ENCODE data around the gene CDC42BPG.

The CDC42BPG gene

DNA sequence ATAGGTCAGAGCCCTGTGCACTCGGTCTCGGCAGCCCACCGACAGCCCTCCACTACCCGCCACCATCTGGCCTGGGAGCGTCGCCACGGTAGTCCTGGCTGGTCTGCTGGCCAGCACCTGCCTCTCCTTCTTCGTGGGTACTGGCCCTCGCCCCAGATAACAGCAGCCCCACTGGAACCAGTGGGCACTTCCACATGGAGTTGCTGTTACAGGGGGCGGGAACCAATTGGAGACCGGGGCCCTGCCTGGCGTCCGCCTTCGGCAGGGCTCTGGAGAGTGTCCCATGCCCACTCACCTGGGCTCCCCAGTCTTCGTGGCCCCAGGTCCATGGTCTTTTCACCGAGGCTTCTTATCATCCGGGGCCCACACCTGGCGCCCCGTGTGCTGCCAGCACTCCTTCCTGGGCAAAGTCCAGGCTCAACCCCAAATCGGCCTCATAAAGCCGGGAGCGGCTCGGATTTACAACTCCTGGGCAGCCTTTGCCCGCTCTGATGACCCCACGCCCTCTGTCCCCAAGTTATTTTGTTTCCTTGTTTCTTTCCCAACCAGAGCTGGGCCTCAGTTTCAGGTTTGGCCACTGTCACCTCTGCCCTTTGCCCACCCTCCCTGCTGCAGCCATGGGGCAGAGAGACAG lies 46.9 kb upstream of the CDC42BPG start:
- H3K4me3 ChIP-seq (ENCODE audit: low read length): no peak overlapping the region

GRCh38 chr11:64890522-64890939 lies 46.1 kb upstream of the CDC42BPG start:
- no peak overlapping the region for H3K23ac ChIP-seq (ENCODE audit: low read length)
- no CpG with 5 or more reads among the region's 7 CpGs for WGBS (ENCODE audit: extremely low coverage, insufficient coverage, low lambda C conversion rate)
- no peak overlapping the region for H2AK5ac ChIP-seq (ENCODE audit: low read length)
- no peak overlapping the region for H3K9ac ChIP-seq (ENCODE audit: low read length)
- H4K5ac ChIP-seq (ENCODE audit: low read length): no peak overlapping the region
- H2BK15ac ChIP-seq (replicated peaks; ENCODE audit: low read depth): no peak overlapping the region
- no peak overlapping the region for H4K8ac ChIP-seq (ENCODE audit: low read depth, low read length)
- no peak overlapping the region for H3K4ac ChIP-seq (ENCODE audit: low read depth, low read length)
- H3K27me3 ChIP-seq (ENCODE audit: insufficient read depth, low read length, poor library complexity): no peaks in the 10 kb centered on the region
- no peak overlapping the region for H2BK120ac ChIP-seq (ENCODE audit: low read depth, low read length)
- H3K79me2 ChIP-seq (ENCODE audit: control insufficient read depth, insufficient read depth, low read length): no peaks in the 10 kb centered on the region
- H2BK5ac ChIP-seq (ENCODE audit: low read length): no peak overlapping the region
- H3K27ac ChIP-seq (ENCODE audit: low read depth, low read length): no peak overlapping the region
- no peaks in the 10 kb centered on the region for H3K79me1 ChIP-seq (ENCODE audit: low read length)
- H3K56ac ChIP-seq (ENCODE audit: low read length): no peak overlapping the region
- no peak for DNase-seq
- H3K36me3 ChIP-seq (ENCODE audit: control insufficient read depth, insufficient read depth, low read length): no peaks in the 10 kb centered on the region
- no peaks in the 10 kb centered on the region for H3K4me1 ChIP-seq (ENCODE audit: control insufficient read depth, low read depth, low read length)
- H3K18ac ChIP-seq (ENCODE audit: low read length): no peak overlapping the region
- H3K4me2 ChIP-seq (ENCODE audit: low read length): no peak overlapping the region
- no peak overlapping the region for H3K4me3 ChIP-seq (ENCODE audit: low read length)

More for the DNA sequence above, 46.9 kb upstream of the CDC42BPG start:
- no peaks in the 10 kb centered on the region for H3K79me1 ChIP-seq (ENCODE audit: low read length)
- WGBS (ENCODE audit: extremely low coverage, insufficient coverage, low lambda C conversion rate): no CpG with 5 or more reads among the region's 25 CpGs
- H3K4me1 ChIP-seq (ENCODE audit: control insufficient read depth, low read depth, low read length): no peaks in the 10 kb centered on the region
- H3K36me3 ChIP-seq (ENCODE audit: control insufficient read depth, insufficient read depth, low read length): no peaks in the 10 kb centered on the region
- no peaks in the 10 kb centered on the region for H3K27me3 ChIP-seq (ENCODE audit: insufficient read depth, low read length, poor library complexity)
- H3K23ac ChIP-seq (ENCODE audit: low read length): no peak overlapping the region
- no peak for DNase-seq
- no peak overlapping the region for H2AK5ac ChIP-seq (ENCODE audit: low read length)
- H3K9ac ChIP-seq (ENCODE audit: low read length): no peak overlapping the region
- H3K18ac ChIP-seq (ENCODE audit: low read length): no peak overlapping the region
- no peak overlapping the region for H2BK5ac ChIP-seq (ENCODE audit: low read length)
- H3K4me2 ChIP-seq (ENCODE audit: low read length): no peak overlapping the region
- no peak overlapping the region for H4K5ac ChIP-seq (ENCODE audit: low read length)
- no peak overlapping the region for H3K27ac ChIP-seq (ENCODE audit: low read depth, low read length)
- no peak overlapping the region for H3K4ac ChIP-seq (ENCODE audit: low read depth, low read length)
- no peak overlapping the region for H2BK120ac ChIP-seq (ENCODE audit: low read depth, low read length)
- no peak overlapping the region for H3K56ac ChIP-seq (ENCODE audit: low read length)
- no peak overlapping the region for H4K8ac ChIP-seq (ENCODE audit: low read depth, low read length)
- no peaks in the 10 kb centered on the region for H3K79me2 ChIP-seq (ENCODE audit: control insufficient read depth, insufficient read depth, low read length)
- no peak overlapping the region for H2BK15ac ChIP-seq (replicated peaks; ENCODE audit: low read depth)

DNA sequence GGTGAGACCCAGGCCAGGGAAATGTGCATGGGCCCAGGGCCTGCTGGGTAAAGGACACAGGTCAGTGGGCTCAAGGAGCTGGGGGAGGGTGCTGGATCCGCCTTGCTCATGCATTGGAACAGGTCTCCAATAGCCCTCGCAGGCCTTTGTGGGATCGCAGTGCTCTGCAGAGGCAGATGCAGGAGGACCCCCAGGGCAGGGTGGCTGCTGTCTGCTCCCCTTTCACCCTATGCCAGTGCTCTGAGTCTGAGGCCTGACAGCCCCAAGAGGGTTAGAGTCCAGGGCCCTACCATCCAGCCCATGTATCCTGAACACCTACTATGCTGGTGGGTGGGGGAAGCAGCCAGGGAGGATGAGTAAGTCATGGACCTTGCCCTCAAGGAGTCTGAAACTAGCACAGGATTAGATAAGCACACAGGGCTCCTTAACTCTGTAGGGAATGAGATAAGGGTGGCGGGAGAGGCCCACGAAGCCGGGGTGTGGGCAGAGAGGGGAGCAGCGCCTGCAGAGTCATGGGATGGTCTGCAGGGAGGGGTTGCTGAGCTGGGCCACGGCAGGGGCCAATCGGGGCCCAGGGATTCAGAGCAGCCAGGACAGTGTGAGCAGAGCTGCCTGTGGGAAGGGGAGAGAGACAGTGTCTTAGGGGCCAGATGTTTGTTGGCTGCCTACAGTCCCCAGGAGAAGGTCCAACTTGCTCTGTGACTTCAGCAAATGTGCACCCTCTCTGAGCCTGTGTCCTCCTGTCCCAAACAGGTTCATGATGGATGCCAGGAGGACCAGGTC lies 44.5 kb upstream of the CDC42BPG start:
- Histone ChIP-seq H3K9ac (ENCODE audit: low read length) (no peak overlapping the region), H3K79me1 (ENCODE audit: low read length) (no peaks in the 10 kb centered on the region), H4K5ac (ENCODE audit: low read length) (no peak overlapping the region), H3K27ac (ENCODE audit: low read depth, low read length) (no peak overlapping the region), H3K56ac (ENCODE audit: low read length) (no peak overlapping the region), H3K4ac (ENCODE audit: low read depth, low read length) (no peak overlapping the region), H3K27me3 (ENCODE audit: insufficient read depth, low read length, poor library complexity) (no peaks in the 10 kb centered on the region), H3K36me3 (ENCODE audit: control insufficient read depth, insufficient read depth, low read length) (no peaks in the 10 kb centered on the region), H2BK15ac (replicated peaks; ENCODE audit: low read depth) (no peak overlapping the region), H3K4me3 (ENCODE audit: low read length) (no peak overlapping the region), H3K79me2 (ENCODE audit: control insufficient read depth, insufficient read depth, low read length) (no peaks in the 10 kb centered on the region), H3K23ac (ENCODE audit: low read length) (no peak overlapping the region), H3K18ac (ENCODE audit: low read length) (no peak overlapping the region), H2AK5ac (ENCODE audit: low read length) (no peak overlapping the region), H3K4me2 (ENCODE audit: low read length) (no peak overlapping the region), H3K4me1 (ENCODE audit: control insufficient read depth, low read depth, low read length) (no peaks in the 10 kb centered on the region), H2BK5ac (ENCODE audit: low read length) (no peak overlapping the region), H2BK120ac (ENCODE audit: low read depth, low read length) (no peak overlapping the region), H4K8ac (ENCODE audit: low read depth, low read length) (no peak overlapping the region)
- no CpG with 5 or more reads among the region's 9 CpGs for WGBS (ENCODE audit: extremely low coverage, insufficient coverage, low lambda C conversion rate)
- DNase-seq: peak; percentile 26

DNA sequence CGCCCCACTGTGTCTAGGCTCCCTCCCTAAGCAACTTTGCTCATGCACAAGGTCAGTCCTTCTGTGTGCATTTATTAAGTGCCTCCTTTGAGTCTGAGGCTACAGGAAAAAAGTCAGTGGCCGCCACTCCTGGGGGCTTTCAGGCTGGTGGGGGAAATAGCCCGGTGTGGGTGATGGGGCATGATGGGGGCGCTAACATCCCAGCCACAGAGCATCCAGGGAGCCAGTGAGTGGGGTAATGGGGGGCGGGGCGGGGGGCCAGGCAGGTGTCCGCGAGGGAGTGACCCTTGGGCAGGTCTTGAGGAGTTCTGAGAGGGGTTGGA lies 43.9 kb upstream of the CDC42BPG start:
- H3K56ac ChIP-seq (ENCODE audit: low read length): peak overlapping the region; percentile 77
- H3K4me3 ChIP-seq (ENCODE audit: low read length): no peak overlapping the region
- H4K8ac ChIP-seq (ENCODE audit: low read depth, low read length): no peak overlapping the region
- H2AK5ac ChIP-seq (ENCODE audit: low read length): no peak overlapping the region
- H3K4me2 ChIP-seq (ENCODE audit: low read length): no peak overlapping the region
- H4K5ac ChIP-seq (ENCODE audit: low read length): no peak overlapping the region
- H3K36me3 ChIP-seq (ENCODE audit: control insufficient read depth, insufficient read depth, low read length): no peaks in the 10 kb centered on the region
- no peak overlapping the region for H3K4ac ChIP-seq (ENCODE audit: low read depth, low read length)
- H3K79me1 ChIP-seq (ENCODE audit: low read length): no peaks in the 10 kb centered on the region
- no peak overlapping the region for H2BK5ac ChIP-seq (ENCODE audit: low read length)
- no peak overlapping the region for H3K27ac ChIP-seq (ENCODE audit: low read depth, low read length)
- H3K27me3 ChIP-seq (ENCODE audit: insufficient read depth, low read length, poor library complexity): no peaks in the 10 kb centered on the region
- DNase-seq: no peak
- H3K18ac ChIP-seq (ENCODE audit: low read length): no peak overlapping the region
- no peaks in the 10 kb centered on the region for H3K4me1 ChIP-seq (ENCODE audit: control insufficient read depth, low read depth, low read length)
- no peak overlapping the region for H2BK15ac ChIP-seq (replicated peaks; ENCODE audit: low read depth)
- H3K79me2 ChIP-seq (ENCODE audit: control insufficient read depth, insufficient read depth, low read length): no peaks in the 10 kb centered on the region
- no peak overlapping the region for H2BK120ac ChIP-seq (ENCODE audit: low read depth, low read length)
- no peak overlapping the region for H3K23ac ChIP-seq (ENCODE audit: low read length)
- H3K9ac ChIP-seq (ENCODE audit: low read length): peak overlapping the region; percentile 51
- no CpG with 5 or more reads among the region's 8 CpGs for WGBS (ENCODE audit: extremely low coverage, insufficient coverage, low lambda C conversion rate)

DNA sequence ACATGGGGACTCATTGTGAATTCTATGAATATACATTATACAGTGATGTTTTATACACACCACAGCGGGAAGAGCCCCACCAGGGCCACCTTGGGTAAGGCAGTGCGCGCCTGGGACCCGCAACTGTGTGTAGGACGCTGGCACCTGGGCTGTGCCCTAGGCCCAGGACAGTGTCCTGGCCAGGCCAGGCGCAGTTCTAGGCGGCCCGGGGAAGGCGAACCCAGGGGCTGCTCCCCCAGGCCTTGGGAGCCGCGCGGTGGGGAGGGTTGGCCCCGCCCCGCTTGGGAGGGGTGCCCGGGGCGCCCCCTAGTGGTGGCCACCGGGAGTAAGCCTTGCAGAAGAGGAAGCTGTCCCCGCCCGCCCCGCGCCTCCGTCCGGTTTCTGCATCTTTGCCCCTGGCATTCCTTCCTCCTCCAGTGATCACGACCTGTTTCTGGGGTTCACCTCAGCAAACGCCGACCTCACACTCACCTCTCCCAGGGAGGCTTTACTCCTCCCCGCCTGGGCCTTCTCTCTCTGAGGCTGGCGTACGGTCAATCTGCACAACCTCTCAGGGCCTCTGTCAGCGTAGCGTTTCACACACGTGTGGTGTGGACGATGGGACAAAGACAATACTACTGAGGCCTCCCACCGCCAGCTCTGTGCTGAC lies 43.4 kb upstream of the CDC42BPG start:
- Histone ChIP-seq H2BK15ac (replicated peaks; ENCODE audit: low read depth) (no peak overlapping the region), H4K8ac (ENCODE audit: low read depth, low read length) (no peak overlapping the region), H3K79me2 (ENCODE audit: control insufficient read depth, insufficient read depth, low read length) (no peaks in the 10 kb centered on the region), H3K27me3 (ENCODE audit: insufficient read depth, low read length, poor library complexity) (no peaks in the 10 kb centered on the region), H3K4me3 (ENCODE audit: low read length) (no peak overlapping the region), H3K4ac (ENCODE audit: low read depth, low read length) (no peak overlapping the region), H3K36me3 (ENCODE audit: control insufficient read depth, insufficient read depth, low read length) (no peaks in the 10 kb centered on the region), H3K18ac (ENCODE audit: low read length) (no peak overlapping the region), H4K5ac (ENCODE audit: low read length) (no peak overlapping the region), H2AK5ac (ENCODE audit: low read length) (no peak overlapping the region), H3K23ac (ENCODE audit: low read length) (no peak overlapping the region), H2BK5ac (ENCODE audit: low read length) (no peak overlapping the region), H3K9ac (ENCODE audit: low read length) (peak overlapping the region; percentile 51), H3K4me1 (ENCODE audit: control insufficient read depth, low read depth, low read length) (no peaks in the 10 kb centered on the region), H3K56ac (ENCODE audit: low read length) (peak overlapping the region; percentile 77), H3K4me2 (ENCODE audit: low read length) (peak overlapping the region; percentile 5), H3K27ac (ENCODE audit: low read depth, low read length) (no peak overlapping the region), H2BK120ac (ENCODE audit: low read depth, low read length) (no peak overlapping the region), H3K79me1 (ENCODE audit: low read length) (no peaks in the 10 kb centered on the region)
- WGBS (ENCODE audit: extremely low coverage, insufficient coverage, low lambda C conversion rate): no CpG with 5 or more reads among the region's 34 CpGs
- DNase-seq: peak; percentile 79
